ENCODE data around the gene CACNA1E. TPM values are rescaled to one million over a fixed set of nuclear protein-coding genes. Genes with fewer than 3 reads are reported as not detected.

Gene CACNA1E
- total RNA-seq, 1 donor from 2014 or later: 0.31 TPM

DNA sequence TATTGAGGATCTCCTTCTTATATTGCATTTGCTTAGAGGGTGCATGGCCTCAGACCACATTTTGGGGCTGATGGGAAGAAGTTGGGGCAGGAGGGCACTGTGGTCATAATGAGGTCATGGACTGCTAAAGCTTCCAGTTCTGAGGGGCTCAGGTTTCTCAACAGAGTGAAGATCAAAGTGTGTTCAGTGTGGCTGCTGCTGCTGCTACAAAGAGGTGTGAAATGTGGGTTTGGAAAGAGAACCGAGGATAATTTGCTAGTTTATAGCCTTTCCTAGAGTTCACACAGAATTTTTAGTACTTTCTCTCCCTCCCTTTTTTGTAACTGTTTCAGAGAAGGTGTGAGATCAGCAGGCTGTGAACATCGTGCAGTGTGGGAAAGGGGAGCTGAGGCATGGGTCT, 73.3 kb downstream of the CACNA1E start:
- Mint-ChIP-seq H3K36me3 (ENCODE audit: low read depth, unreplicated experiment) (no peaks in the 10 kb centered on the region), H3K27ac (ENCODE audit: unreplicated experiment) (no peak overlapping the region), H3K4me3 (ENCODE audit: unreplicated experiment) (no peak overlapping the region), H3K9me3 (ENCODE audit: unreplicated experiment) (no peaks in the 10 kb centered on the region), H3K27me3 (ENCODE audit: unreplicated experiment) (peaks cover 2% of the 10 kb centered on the region), H3K4me1 (ENCODE audit: unreplicated experiment) (no peaks in the 10 kb centered on the region)
- DNase-seq (ENCODE audit: low spot score): no peak
- TF ChIP-seq, protein P1, sequence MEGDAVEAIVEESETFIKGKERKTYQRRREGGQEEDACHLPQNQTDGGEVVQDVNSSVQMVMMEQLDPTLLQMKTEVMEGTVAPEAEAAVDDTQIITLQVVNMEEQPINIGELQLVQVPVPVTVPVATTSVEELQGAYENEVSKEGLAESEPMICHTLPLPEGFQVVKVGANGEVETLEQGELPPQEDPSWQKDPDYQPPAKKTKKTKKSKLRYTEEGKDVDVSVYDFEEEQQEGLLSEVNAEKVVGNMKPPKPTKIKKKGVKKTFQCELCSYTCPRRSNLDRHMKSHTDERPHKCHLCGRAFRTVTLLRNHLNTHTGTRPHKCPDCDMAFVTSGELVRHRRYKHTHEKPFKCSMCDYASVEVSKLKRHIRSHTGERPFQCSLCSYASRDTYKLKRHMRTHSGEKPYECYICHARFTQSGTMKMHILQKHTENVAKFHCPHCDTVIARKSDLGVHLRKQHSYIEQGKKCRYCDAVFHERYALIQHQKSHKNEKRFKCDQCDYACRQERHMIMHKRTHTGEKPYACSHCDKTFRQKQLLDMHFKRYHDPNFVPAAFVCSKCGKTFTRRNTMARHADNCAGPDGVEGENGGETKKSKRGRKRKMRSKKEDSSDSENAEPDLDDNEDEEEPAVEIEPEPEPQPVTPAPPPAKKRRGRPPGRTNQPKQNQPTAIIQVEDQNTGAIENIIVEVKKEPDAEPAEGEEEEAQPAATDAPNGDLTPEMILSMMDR (IDR thresholded peaks at IDR 0.05; ENCODE audit: unreplicated experiment): no peak

DNA sequence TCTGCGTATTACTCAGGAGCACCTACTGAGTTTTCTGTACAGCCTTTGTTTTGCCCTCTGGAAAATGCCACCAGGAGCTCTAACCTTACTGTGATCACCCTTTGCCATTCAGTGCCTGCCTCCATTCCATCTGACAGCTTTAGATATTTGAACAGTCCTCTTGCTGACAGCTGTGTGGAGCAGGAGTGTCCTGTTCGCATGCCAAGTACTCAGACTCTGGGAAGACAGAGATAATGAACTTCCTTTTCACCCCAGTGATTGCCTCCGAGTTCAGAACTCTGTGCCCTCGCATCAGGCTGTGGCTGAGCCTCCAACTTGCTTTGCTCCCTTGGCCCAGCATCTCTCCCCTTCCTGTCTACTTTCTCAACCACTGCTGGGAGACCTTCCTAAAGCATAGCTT, 74.0 kb downstream of the CACNA1E start:
- Mint-ChIP-seq H3K4me1 (ENCODE audit: unreplicated experiment) (no peaks in the 10 kb centered on the region), H3K4me3 (ENCODE audit: unreplicated experiment) (no peak overlapping the region), H3K9me3 (ENCODE audit: unreplicated experiment) (no peaks in the 10 kb centered on the region), H3K36me3 (ENCODE audit: low read depth, unreplicated experiment) (no peaks in the 10 kb centered on the region), H3K27ac (ENCODE audit: unreplicated experiment) (no peak overlapping the region), H3K27me3 (ENCODE audit: unreplicated experiment) (peaks cover 2% of the 10 kb centered on the region)
- TF ChIP-seq, protein P1 (IDR thresholded peaks at IDR 0.05; ENCODE audit: unreplicated experiment): no peak
- DNase-seq (ENCODE audit: low spot score): no peak

DNA sequence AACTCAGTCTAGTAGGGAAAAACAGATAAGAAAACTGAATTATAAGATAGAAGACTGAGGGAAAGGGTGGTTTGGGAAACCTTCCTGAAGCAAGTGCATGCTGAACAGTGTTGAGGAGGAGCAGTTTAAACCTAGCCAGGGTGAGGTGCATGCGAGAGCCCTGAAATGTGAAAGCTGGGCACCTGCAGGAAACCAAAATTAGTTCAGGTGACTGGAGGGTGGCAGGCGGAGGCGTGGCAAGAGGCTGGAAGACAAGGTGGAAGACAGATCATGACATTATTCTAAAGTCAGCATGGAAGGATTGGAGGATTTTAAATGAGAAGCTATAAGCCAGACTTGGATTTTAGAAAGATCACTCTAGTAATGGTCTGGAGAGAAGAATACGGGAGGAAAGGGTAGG, 75.1 kb downstream of the CACNA1E start:
- TF ChIP-seq, protein P1 (IDR thresholded peaks at IDR 0.05; ENCODE audit: unreplicated experiment): no peak
- no peak for DNase-seq (ENCODE audit: low spot score)
- no peaks in the 10 kb centered on the region for H3K4me1 Mint-ChIP-seq (ENCODE audit: unreplicated experiment)
- no peaks in the 10 kb centered on the region for H3K27me3 Mint-ChIP-seq (ENCODE audit: unreplicated experiment)
- H3K27ac Mint-ChIP-seq (ENCODE audit: unreplicated experiment): no peak overlapping the region
- no peaks in the 10 kb centered on the region for H3K36me3 Mint-ChIP-seq (ENCODE audit: low read depth, unreplicated experiment)
- no peaks in the 10 kb centered on the region for H3K9me3 Mint-ChIP-seq (ENCODE audit: unreplicated experiment)
- H3K4me3 Mint-ChIP-seq (ENCODE audit: unreplicated experiment): no peak overlapping the region

DNA sequence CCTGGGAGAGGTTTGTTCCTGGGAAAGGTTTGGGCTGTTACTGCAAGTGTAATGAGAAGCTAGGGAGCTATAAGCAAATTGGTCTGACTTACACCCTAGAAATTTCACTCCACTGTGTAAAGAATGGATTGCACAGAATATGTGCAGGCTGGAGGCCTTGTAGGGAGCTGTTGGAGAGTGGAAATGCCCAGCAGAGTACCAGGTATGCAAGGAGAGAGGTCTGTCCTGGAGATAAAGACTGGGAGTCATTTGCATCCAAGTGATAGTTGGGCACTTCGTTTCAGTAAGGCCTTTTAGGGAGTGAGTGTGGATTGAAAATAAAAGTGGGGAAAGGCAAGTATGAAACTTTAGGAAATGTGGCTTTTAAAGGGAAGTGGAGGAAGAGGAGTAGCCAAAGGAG, 75.8 kb downstream of the CACNA1E start:
- no peaks in the 10 kb centered on the region for H3K27me3 Mint-ChIP-seq (ENCODE audit: unreplicated experiment)
- DNase-seq (ENCODE audit: low spot score): no peak
- TF ChIP-seq, protein P1 (IDR thresholded peaks at IDR 0.05; ENCODE audit: unreplicated experiment): no peak
- H3K4me1 Mint-ChIP-seq (ENCODE audit: unreplicated experiment): no peaks in the 10 kb centered on the region
- H3K4me3 Mint-ChIP-seq (ENCODE audit: unreplicated experiment): no peak overlapping the region
- no peak overlapping the region for H3K27ac Mint-ChIP-seq (ENCODE audit: unreplicated experiment)
- no peaks in the 10 kb centered on the region for H3K36me3 Mint-ChIP-seq (ENCODE audit: low read depth, unreplicated experiment)
- H3K9me3 Mint-ChIP-seq (ENCODE audit: unreplicated experiment): no peaks in the 10 kb centered on the region

DNA sequence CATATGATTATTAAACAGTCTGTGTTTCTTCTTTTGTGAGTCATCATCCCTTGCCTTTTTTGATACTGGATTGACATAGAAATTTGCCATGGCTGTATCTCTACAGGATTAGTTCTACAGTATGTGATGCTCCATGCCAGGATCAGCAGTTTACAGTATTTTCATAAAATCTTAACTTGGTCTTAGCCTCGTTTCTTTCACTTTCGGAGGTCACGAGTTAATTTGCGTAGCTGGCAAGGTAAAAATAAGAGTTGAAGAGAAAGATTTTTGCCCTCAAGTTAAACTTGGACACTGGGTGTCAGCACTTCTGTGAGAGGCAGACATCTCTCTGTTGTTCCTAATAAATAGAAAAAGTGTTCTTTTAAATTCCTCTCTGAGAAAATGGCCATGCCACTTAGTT, 79.1 kb downstream of the CACNA1E start:
- no peak for DNase-seq (ENCODE audit: low spot score)
- Mint-ChIP-seq H3K36me3 (ENCODE audit: low read depth, unreplicated experiment) (no peaks in the 10 kb centered on the region), H3K27me3 (ENCODE audit: unreplicated experiment) (no peaks in the 10 kb centered on the region), H3K9me3 (ENCODE audit: unreplicated experiment) (no peaks in the 10 kb centered on the region), H3K27ac (ENCODE audit: unreplicated experiment) (no peak overlapping the region), H3K4me1 (ENCODE audit: unreplicated experiment) (no peaks in the 10 kb centered on the region), H3K4me3 (ENCODE audit: unreplicated experiment) (no peak overlapping the region)
- TF ChIP-seq, protein P1 (IDR thresholded peaks at IDR 0.05; ENCODE audit: unreplicated experiment): no peak
